Transverse colon (tissue), 3 donors: ENCODE results near the gene MAP1LC3A.

Experiments used
- EP300 ChIP-seq: sonication (generic); formaldehyde crosslinking; IDR thresholded peaks from one replicate; pipeline ENCODE4 v1.6.1; 2017; ENCODE audit warnings: antibody characterized with exemption, low read depth
- POLR2A ChIP-seq: fragments of 450-650 bp; IDR thresholded peaks from one replicate; pipeline ENCODE4 v1.6.1; 2016; ENCODE audit warnings: antibody characterized with exemption, mild to moderate bottlenecking, moderate library complexity
- TF ChIP-seq, protein P1 (sequence below), 5 experiments: fragments of 200-600 bp in 3 of 5; fragments of 450-650 bp in 2 of 5; sonication (generic) in 3 of 5; IDR thresholded peaks; 1 replicate in 2 of 5; 2 replicates in 3 of 5; pipeline ENCODE4 v1.5.1; 2016 to 2017; ENCODE audit warnings: antibody characterized with exemption in 5 of 5, inconsistent platforms in 3 of 5, mild to moderate bottlenecking in 2 of 5, moderate library complexity in 1 of 5

GRCh38 chr20:34583544-34583943 lies 25.0 kb downstream of the MAP1LC3A start:
- TF ChIP-seq, protein P1, sequence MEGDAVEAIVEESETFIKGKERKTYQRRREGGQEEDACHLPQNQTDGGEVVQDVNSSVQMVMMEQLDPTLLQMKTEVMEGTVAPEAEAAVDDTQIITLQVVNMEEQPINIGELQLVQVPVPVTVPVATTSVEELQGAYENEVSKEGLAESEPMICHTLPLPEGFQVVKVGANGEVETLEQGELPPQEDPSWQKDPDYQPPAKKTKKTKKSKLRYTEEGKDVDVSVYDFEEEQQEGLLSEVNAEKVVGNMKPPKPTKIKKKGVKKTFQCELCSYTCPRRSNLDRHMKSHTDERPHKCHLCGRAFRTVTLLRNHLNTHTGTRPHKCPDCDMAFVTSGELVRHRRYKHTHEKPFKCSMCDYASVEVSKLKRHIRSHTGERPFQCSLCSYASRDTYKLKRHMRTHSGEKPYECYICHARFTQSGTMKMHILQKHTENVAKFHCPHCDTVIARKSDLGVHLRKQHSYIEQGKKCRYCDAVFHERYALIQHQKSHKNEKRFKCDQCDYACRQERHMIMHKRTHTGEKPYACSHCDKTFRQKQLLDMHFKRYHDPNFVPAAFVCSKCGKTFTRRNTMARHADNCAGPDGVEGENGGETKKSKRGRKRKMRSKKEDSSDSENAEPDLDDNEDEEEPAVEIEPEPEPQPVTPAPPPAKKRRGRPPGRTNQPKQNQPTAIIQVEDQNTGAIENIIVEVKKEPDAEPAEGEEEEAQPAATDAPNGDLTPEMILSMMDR (IDR thresholded peaks at IDR 0.05) = no peak
- TF ChIP-seq EP300 (no peak), POLR2A (no peak)
